Measurements from ENCODE around the gene DCLK1.

DCLK1 gene

DNA sequence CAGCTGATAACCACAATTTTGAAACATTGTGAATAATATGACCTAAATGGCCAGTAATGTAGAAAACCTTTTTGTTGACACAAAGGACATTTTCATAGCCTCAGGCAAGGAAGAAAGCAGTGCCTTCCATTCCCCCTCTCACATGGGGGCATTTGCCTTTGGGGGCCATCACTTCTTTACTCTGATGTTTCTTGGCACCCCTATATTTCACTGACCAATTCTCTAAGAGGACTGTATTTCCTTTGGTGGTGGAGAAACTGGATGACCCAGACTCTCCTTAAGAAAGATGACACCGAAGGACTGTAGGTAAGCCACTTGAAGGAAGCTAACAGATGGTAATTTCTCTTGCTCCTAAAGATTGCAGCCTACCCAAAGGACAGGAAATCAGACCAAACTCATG is 254.6 kb downstream of the DCLK1 start:
- in situ Hi-C loops (cut with HindIII; ENCODE audit: low sequenced_read_pairs): no loop called here

GRCh38 chr13:35874704-35875103 is 256.5 kb downstream of the DCLK1 start:
- in situ Hi-C loops (cut with HindIII; ENCODE audit: low sequenced_read_pairs): no loop called here

DNA sequence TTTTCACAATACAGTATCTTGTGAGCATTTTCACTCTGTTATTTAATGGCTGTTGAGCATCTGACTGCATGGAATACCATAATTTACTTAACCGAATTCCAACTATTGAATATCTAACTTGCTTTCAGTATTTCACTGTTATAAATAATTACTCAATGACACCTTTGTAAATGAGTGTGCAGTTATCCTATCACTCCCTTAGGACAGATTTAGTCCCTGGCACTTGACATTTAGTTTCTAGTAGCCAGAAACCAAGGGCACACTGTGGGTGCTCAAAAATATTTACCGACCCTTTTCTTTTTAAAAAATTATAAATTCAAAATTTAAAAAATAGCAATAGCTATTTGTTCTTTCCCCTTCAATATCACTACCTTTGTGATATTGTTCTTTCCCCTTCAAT is 258.8 kb downstream of the DCLK1 start:
- in situ Hi-C loops (cut with HindIII; ENCODE audit: low sequenced_read_pairs): no loop called here

GRCh38 chr13:35871561-35871960 is 259.6 kb downstream of the DCLK1 start:
- in situ Hi-C loops (cut with HindIII; ENCODE audit: low sequenced_read_pairs): no loop called here

- in situ Hi-C loops (cut with HindIII; ENCODE audit: low sequenced_read_pairs): no loop called here
Observed at GRCh38 chr13:35866801-35867200, 264.4 kb downstream of the DCLK1 start.

DNA sequence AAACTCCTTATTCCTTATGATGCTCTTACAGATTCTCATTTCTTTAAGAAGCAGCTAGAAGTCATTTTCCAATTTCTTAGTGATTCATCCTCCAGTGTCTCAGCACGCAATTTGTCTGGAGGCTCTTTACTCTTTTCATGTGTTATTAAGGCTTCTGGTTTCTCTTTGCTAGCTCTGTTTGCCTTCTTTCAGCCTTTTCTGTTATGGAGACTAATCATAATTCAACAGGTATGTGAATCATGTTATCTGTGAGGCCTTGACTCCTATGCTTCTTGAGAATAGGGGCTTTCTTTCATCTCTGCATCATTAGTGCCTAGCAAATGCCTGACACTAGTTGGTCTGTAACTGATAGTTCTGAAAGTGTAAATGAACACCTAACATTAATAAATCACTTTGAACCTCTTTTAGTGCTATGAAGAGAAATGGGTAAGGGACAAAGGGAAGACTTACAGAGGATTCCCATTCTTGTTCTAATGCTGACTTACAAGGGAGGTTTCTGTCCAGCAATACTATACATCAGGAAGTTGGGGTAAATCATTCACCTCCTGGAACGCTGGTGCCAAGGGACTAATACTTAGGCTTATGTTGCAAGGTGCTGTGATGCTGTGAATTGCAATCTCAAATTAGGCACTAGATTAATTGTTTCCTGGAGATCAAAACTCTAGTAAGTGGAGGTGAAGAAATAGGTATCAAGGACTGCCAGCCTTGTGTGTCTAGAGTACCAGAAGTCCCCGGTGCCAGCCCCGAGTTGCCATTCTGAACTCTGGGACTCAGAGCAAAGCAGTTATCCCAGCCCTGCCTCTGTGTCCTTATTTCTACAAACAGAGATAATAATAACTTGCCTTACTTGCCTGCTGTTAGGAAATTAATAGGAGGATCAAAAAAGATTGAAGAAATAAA is 265.6 kb downstream of the DCLK1 start:
- in situ Hi-C loops (cut with HindIII; ENCODE audit: low sequenced_read_pairs): no loop called here

DNA sequence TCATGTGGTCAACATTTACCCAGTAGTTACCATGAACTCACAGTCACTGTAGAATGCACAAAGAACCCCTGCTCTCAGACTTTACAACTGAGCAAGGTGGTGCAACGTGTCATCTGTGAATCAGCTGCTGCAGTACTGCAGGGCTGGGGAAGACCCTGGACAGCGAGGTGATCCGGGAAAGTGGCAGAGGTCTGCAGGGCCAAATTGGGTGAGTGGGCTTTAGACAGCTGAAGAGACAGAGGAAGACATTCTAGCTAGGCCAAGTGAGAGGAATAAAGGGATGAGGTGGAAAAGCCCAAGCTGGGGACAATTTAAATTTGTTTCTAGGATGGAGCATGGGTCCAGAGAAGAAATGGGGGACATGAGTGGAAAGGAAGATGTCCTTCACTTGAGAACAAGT is 270.5 kb downstream of the DCLK1 start:
- in situ Hi-C loops (cut with HindIII; ENCODE audit: low sequenced_read_pairs): no loop called here

- in situ Hi-C loops (cut with HindIII; ENCODE audit: low sequenced_read_pairs): no loop called here
Observed at GRCh38 chr13:35859981-35860380, 271.2 kb downstream of the DCLK1 start.

DNA sequence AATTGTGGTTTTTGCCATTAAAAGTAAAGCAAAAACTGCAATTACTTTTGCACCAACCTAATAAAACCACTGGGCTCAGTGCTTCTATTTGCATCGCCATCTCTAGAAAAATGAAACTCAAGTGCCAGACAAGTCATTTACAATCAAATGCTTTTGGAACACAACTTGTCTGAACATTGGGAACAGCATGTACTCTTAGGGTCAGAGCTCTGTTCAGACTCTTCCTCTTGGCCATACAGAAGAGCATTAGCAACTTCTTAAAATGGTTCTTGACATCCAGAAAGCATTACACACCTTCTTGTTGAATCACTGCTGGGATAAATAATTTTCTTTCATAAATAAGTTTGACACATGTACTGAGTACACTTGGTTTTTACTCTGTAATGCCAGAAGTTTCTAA is 272.5 kb downstream of the DCLK1 start:
- in situ Hi-C loops (cut with HindIII; ENCODE audit: low sequenced_read_pairs): no loop called here

DNA sequence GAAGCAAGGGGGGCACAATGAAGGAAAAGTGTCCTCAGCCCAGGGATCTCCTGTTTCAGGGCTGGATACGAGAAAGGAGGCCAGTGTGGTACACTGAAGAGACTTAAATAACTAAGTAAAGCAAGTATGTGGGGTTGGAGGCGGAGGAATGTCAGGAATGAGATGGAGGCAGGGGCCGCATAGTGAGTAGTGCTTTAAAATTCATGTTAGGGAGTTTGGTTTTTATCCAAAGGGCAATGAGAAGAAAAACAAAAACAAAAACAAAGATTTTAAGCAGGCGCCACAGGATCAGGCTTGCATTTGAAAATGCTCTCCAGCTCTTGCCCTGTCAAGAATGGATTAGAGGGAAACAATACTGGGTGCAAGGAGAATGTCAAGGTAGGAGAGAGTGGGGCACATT is 273.4 kb downstream of the DCLK1 start:
- in situ Hi-C loops (cut with HindIII; ENCODE audit: low sequenced_read_pairs): no loop called here

DNA sequence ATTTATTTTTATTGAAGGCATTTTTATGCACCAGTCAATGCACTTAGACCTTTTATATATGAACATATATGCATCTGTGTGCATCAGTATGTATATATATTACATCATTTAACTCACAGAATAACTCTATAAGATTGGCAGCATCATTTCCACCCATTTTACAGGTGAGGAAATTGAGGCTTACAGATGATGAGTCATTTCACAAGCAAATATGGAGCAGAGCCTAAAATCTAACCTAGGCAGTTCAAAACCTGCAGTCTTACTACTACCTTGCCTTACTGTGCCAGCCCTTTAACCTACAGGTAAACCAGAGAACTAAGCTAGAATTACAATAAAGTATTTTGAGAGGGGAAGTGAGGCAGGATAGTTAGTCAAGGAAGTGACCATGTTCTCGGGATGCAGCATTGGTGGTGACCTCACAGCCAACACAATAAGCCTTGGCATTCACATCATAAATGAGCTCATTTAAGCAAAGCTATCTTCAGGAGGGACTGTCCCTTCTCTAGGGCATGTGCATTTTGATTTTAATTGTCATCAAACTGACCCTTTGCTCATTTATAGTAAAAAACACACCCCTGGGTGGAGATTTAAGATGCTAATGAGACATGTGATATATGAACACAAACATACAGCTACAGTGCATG is 274.3 kb downstream of the DCLK1 start:
- in situ Hi-C loops (cut with HindIII; ENCODE audit: low sequenced_read_pairs): no loop called here

GRCh38 chr13:35856084-35856483 is 275.1 kb downstream of the DCLK1 start:
- in situ Hi-C loops (cut with HindIII; ENCODE audit: low sequenced_read_pairs): no loop called here

DNA sequence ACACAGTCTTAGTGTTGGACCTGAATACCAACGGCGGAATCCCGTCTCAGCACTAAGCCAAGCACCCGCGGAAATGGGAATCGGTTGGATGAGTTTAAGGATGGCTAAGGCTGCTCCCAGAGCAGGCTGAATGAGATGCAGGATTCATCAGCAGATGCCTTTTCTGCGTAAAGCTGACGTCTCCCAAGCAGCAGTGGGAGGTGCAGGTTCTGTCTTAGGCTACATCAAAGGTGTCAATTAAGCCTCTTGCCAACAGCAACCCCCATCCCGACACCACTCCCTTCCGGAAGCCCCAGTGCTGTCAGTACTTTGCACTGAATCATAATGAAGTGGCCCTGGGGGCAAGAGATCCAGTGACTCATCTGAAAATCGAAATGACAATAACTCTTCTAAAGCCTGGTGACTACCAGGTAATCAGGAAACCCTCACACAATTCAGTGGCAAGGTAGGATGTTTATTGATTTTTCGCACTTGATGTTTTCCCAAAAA is 275.6 kb downstream of the DCLK1 start:
- in situ Hi-C loops (cut with HindIII; ENCODE audit: low sequenced_read_pairs): no loop called here

- in situ Hi-C loops (cut with HindIII; ENCODE audit: low sequenced_read_pairs): no loop called here
Observed at GRCh38 chr13:35854286-35854685, 276.9 kb downstream of the DCLK1 start.

DNA sequence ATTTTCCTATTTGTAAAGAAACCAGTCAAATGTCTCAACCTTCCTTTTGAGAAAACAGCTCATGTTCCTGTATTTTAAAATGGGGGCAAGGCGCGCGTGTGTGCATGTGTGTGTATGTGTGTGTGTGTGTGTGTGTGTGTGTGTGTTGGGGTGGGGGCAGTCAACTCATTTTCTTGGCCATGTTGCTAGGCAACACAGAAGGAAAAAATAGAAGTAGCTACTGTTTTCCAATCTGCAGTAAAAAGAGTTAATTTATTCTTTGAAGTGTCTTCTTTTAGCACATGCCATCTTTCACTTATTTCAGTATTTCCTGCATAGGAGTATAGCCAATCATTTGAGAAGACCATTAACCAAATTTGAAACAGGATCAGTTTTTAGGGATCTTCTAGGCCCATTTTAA is 279.3 kb downstream of the DCLK1 start:
- in situ Hi-C loops (cut with HindIII; ENCODE audit: low sequenced_read_pairs): no loop called here

GRCh38 chr13:35851356-35851755 is 279.8 kb downstream of the DCLK1 start:
- in situ Hi-C loops (cut with HindIII; ENCODE audit: low sequenced_read_pairs): no loop called here

DNA sequence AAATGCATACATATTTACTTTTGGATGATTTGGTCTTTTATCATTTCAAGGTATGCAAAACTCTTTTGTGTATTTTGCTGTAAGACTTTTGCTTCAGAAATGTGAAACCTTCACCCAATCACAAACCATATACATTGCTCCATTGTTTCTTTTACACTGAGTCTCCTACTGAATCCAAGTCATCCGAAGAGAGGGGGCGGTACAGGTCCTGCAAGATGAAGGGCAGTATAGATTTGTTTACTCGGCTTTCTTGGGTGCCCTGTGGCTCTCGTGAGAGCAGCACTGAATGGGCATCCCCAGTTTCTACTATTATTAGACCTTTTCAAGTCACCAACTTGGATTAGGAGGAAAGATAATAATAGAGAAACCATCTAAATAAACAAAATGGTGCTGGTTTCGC is 280.6 kb downstream of the DCLK1 start:
- in situ Hi-C loops (cut with HindIII; ENCODE audit: low sequenced_read_pairs): no loop called here

GRCh38 chr13:35849256-35849644 is 281.9 kb downstream of the DCLK1 start:
- in situ Hi-C loops (cut with HindIII; ENCODE audit: low sequenced_read_pairs): no loop called here

DNA sequence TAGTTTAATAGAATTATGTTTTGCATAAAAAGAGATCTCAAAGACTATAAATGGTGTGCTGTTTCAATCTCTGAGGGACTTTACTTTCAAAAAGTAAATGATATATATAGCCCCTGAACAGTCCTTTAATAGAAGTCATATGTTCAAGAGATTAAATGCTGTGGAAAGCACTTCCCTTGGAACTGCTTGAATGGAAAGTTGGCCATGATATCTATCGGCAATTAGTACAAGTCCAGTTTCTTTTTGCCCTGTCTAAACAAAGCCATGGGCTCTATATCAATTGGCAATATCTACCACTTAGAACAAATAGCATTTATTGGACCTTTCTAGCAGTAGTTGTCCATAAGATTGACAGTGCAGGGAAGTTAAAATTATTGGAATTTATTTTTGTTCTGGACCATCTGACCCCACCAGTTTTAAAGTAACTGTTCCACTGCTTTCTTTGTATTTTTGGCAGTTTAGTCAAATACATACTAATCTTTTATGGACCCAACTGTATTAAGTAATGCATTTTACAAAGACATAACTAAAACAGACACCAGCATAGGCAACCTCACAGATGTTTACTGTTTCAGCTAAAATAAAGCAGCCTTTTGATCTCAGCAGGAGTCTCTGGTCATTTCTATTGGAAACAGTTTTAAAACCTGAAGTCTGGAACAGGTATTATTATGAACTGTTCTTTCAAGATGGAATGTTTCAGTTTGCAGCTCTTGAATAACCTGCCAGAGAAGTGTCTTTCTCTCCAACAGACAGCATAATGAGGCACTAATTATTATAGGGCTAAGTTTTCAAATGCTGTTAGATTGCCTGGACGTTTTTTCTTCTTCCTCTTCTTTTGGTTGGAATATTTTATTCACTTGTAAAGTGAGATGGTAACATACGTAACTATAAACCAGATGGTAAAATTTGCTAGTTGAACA is 282.6 kb downstream of the DCLK1 start:
- in situ Hi-C loops (cut with HindIII; ENCODE audit: low sequenced_read_pairs): no loop called here

DNA sequence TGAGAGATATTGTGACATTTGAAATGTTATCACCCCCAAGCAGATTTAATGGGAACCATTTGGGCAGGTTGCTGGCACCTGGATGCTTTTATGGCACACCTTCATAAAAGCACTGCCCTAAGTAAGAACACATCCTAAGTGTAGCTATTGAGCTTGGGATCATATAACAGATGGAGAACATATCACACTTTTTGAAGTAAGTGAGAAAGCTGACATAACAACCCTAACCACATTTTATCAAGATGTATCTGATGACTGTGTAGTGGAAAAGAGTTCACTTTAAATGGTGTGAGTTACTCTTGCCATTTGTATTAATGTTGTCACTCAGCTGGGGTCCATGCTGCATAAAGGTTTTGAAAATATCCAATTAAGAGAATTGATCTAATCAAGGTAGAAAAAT is 287.9 kb downstream of the DCLK1 start:
- in situ Hi-C loops (cut with HindIII; ENCODE audit: low sequenced_read_pairs): no loop called here

DNA sequence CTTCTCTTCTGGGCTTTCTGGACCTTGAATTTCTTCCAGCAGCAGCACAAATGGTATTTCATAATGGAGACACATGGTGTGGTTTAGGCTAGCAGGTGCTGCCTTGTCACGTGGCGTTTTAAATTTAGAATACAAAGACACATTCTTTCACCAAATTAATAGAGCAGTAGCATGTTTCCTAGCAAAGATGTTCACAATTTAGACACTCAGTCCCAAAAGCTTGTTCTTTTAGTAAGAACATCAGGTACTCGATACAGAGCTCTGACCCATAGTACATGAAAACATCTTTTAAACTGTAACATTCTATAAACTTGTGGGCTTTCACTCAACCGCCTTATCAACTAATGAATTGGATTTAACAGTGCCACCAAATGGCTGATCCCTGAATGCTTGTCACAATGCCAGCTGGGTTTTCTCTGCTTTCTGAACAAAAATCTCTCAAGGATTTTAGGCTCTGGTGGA is 290.1 kb downstream of the DCLK1 start:
- in situ Hi-C loops (cut with HindIII; ENCODE audit: low sequenced_read_pairs): no loop called here

Measured in endothelial cell of hepatic sinusoid (primary cell).